Ovary (tissue), 9 donors: Measurements from ENCODE around the gene TASOR2. TPM values are rescaled to one million over a fixed set of nuclear protein-coding genes. Genes with fewer than 3 reads are reported as not detected.

Source experiments
- DNase-seq, 5 donors: peaks; one replicate each; pipeline ENCODE4 v3.0.0-alpha.2; 2019 to 2020
- H3K27ac ChIP-seq, 2 donors: fragments of 200-600 bp; one replicate each; pipeline versions ENCODE4 v1.5.1 to v1.8.0; 2019 to 2022
- H3K27me3 ChIP-seq: fragments of 200-600 bp; one replicate; pipeline ENCODE4 v1.8.0; 2022
- H3K36me3 ChIP-seq: fragments of 200-600 bp; sonication (generic); one replicate; pipeline ENCODE4 v1.5.1; 2019
- H3K4me1 ChIP-seq: one replicate; pipeline ENCODE4 v1.8.1; 2013; ENCODE audit warnings: mild to moderate bottlenecking, moderate library complexity; ENCODE audit not compliant: insufficient read depth
- H3K4me3 ChIP-seq: fragments of 200-600 bp; sonication (generic); one replicate; pipeline ENCODE4 v1.5.1; 2017
- H3K9me3 ChIP-seq, 2 donors: fragments of 200-600 bp in 1 of 2; sonication (generic) in 1 of 2; one replicate each; pipeline versions ENCODE4 v1.5.1 to v1.8.1; 2013 to 2019; ENCODE audit warnings: mild to moderate bottlenecking in 1 of 2, moderate library complexity in 1 of 2
- EP300 ChIP-seq: sonication (generic); formaldehyde crosslinking; IDR thresholded peaks from one replicate; pipeline ENCODE4 v1.6.1; 2017; ENCODE audit warnings: antibody characterized with exemption
- POLR2A ChIP-seq: fragments of 450-650 bp; IDR thresholded peaks from one replicate; pipeline ENCODE4 v1.6.1; 2017; ENCODE audit warnings: antibody characterized with exemption, mild to moderate bottlenecking, moderate library complexity
- WGBS, 3 donors: extraction: QIAGEN DNeasy Blood & Tissue Kit in 1 of 3; methylation state at CpG; one replicate each; pipeline versions ENCODE4 v1.1.5 to v1.1.7; 2013 to 2017; 5-methylcytosine and 5-hydroxymethylcytosine counted together
- intact Hi-C, 4 donors: fragments of 100-400 bp; cut with DNase I; formaldehyde crosslinking; loops; one replicate each; pipeline versions ENCODE4 v1.11.0 to v1.15.1; 2022 to 2023
- polyA plus RNA-seq, 2 donors: library from polyadenylated mRNA; stranded (reverse); fragments of 200-250 nt in 1 of 2; fragments of 350-450 nt in 1 of 2; fragmentation: Illumina TruSeq in 1 of 2; extraction: RNeasy Lipid Tissue Mini Kit (QIAGEN cat#74804) in 1 of 2; gene quantifications; one replicate each; pipeline ENCODE4 v1.2.3, GENCODE V29; 2013 to 2014
- total RNA-seq, 7 donors: library from RNA; depleted of rRNA in 2 of 7; stranded (reverse); fragments of >200 nt in 2 of 7; fragmentation: NEBNext Ultra II Directional in 3 of 7; extraction: Animal tissue kit (Norgen Biotek cat#: 25700) in 3 of 7; gene quantifications; one replicate each; pipeline versions ENCODE4 v1.1.0 to v1.2.4, GENCODE V29; 2016 to 2023
- TF ChIP-seq, protein P1 (sequence below), 3 donors: fragments of 450-650 bp in 2 of 3; fragments of 200-600 bp in 1 of 3; IDR thresholded peaks; one replicate each; pipeline versions ENCODE4 v1.5.1 to v1.8.0; 2016 to 2022; ENCODE audit warnings: antibody characterized with exemption in 3 of 3, mild to moderate bottlenecking in 1 of 3
- donor health status: DM: no; HTN: no; CAD: no; lungs with moderate emphysema.
- donor health status: DM: no; HTN: no; CAD: no.
- donor health status: Bipolar disorder and iron deficiency.
- donor health status: DM: yes; HTN: yes; CAD: no.
- donor health status: DM: no; HTN: no; CAD: no.
- donor health status: DM: yes; HTN: yes; CAD: no.

Gene TASOR2
- total and polyA plus RNA-seq, 9 donors = 9.3 to 91.2 (median 67.6) TPM

DNA sequence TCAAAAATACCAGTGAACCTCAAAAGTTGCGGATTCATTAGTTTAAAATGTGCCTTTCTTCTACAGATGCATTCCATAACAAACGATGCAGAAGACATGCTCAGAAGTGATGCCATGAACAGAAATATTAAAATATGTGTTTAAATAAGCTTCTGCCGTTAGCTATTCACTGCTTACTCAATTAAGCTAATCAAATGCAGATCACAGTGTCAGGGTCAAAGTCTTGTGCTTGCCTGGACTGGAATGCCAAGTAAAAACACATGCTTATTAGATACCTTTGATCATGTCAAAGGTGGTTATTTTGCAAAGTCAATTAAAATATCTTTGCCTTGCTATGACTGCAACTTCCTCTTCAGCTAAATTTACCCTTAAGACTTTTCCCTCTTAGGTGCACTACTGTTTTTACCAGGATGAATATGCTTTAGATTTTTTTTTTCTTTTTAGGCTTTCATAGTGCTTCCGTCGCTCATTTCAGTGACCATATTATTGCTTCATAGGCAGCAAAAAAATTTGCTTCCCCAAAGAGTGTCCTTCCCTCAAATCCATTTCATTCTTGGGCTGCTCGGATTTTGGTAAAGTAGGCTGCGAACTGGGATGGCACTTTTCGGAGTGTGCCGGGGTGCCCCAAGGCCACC, 19.1 kb upstream of the TASOR2 start:
- TF ChIP-seq EP300 (no peak), POLR2A (no peak)
- TF ChIP-seq, protein P1, sequence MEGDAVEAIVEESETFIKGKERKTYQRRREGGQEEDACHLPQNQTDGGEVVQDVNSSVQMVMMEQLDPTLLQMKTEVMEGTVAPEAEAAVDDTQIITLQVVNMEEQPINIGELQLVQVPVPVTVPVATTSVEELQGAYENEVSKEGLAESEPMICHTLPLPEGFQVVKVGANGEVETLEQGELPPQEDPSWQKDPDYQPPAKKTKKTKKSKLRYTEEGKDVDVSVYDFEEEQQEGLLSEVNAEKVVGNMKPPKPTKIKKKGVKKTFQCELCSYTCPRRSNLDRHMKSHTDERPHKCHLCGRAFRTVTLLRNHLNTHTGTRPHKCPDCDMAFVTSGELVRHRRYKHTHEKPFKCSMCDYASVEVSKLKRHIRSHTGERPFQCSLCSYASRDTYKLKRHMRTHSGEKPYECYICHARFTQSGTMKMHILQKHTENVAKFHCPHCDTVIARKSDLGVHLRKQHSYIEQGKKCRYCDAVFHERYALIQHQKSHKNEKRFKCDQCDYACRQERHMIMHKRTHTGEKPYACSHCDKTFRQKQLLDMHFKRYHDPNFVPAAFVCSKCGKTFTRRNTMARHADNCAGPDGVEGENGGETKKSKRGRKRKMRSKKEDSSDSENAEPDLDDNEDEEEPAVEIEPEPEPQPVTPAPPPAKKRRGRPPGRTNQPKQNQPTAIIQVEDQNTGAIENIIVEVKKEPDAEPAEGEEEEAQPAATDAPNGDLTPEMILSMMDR (IDR thresholded peaks at IDR 0.05) = no peak
- Histone ChIP-seq H3K4me3 (peak overlapping the region; percentile 85), H3K36me3 (no peaks in the 10 kb centered on the region), H3K27ac (peak overlapping the region; percentile 50 to 90), H3K9me3 (no peaks in the 10 kb centered on the region), H3K27me3 (no peaks in the 10 kb centered on the region), H3K4me1 (peaks cover 17% of the 10 kb centered on the region)
- no peak for DNase-seq
- WGBS, 3 donors = 11 to 15% (median 15%) methylated on average over 9 of the region's 9 CpGs
- intact Hi-C loops = loop anchor here in 1 of 4 donors (2.0 kb wide), 1 partner anchor 27 kb away; no protein-coding TSS in a partner anchor

DNA sequence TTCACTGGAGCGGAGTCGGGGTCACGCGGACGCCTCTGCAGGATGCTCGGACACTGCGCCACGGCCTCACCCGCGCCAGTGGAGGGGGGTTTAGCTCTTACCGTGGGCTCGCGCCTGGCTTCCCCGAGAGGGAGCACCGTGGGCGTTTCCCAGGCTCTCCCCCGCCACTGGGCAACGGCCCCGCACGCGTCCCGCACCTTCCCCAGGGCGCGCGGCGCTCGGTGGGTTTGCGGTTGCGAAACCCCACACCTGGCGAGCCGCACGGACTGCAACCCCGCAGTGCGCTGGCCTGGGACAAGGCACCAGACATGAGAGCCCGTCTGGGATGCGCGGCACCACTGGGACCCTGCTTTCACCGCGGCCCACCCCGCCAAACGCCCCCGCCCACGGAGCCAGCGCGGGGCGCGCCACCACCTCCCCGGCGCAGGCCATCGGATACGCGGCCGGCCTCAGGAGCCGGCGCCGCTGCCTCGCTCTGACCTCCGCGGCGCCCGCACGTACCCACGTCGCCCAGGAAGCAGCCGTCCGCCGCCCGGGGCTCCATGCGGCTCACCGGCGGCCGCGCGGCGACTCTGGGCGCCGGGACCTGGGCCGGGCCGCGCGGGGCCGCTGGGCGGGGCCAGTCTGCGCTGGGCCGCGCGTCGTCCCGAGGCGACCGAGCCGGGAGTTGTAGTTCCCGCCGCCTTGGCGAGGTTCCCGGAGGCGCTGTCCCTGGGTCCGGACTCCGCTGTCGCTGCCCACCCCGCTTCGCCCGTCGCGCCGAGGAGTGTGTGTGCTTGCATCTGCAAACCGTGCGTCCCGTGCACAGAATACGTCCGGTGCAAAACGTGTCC, 18.4 kb upstream of the TASOR2 start, which contains the start of gene ASB13:
ASB13 (minus strand) TSS at position 588 of the 833 bp plus-strand sequence; CDS start at position 544, 44 bp downstream.
- DNase-seq = peak; percentile 65 to 82 (median 76)
- TF ChIP-seq EP300 (no peak), POLR2A (peak; percentile 48)
- TF ChIP-seq, protein P1 (IDR thresholded peaks at IDR 0.05) = no peak
- Histone ChIP-seq H3K27ac (peak within 1 kb of the TSS; percentile 50 to 90), H3K36me3 (no peaks in the 10 kb centered on the region), H3K27me3 (no peaks in the 10 kb centered on the region), H3K9me3 (no peaks in the 10 kb centered on the region), H3K4me3 (peak within 1 kb of the TSS; percentile 85), H3K4me1 (peaks cover 10% of the 10 kb centered on the region)
- WGBS, 3 donors = 0 to 1% (median 1%) methylated on average over 57 to 112 of the region's 112 CpGs
- intact Hi-C loops = no loop called here

DNA sequence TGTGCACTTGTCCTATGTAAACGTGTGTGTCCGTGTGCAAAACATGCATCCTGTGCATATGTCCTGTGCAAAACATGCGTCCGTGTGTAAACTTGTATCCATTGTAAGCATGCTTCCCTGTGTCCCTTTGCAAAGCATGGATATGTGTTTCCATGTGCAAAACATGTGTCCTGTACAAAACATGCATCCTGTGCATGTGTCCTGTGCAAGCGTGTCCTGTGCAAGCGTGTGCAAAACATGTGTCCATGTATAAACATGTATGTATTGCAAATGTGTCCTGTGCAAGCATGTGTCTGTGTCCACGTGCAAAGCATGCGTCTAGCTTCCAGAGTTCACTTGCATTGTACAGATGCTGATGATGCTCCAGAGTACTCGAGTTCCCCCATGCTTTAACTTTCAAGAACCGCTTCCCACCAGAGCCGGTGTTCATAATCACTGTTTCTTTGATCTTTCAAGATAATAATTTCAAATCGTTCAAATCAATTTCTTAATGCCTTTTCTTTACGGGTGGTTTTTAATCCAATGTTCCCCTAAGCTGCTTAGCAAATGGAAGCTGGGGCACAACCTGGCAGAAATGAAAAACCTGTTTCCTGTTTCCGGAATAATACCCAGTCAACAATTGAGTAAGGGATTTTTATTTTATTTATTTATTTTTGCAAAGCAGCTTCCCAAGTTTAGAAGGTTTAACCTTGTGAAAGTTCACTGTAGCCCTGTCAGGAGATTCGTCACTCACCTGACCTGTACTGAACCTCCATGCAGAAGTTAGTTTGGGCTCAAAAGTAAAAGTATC, 17.6 kb upstream of the TASOR2 start:
- H3K27ac ChIP-seq = no peak overlapping the region
- no peaks in the 10 kb centered on the region for H3K9me3 ChIP-seq
- H3K36me3 ChIP-seq = no peaks in the 10 kb centered on the region
- intact Hi-C loops = no loop called here
- DNase-seq = no peak
- peak overlapping the region; percentile 85 for H3K4me3 ChIP-seq
- WGBS, 3 donors = 25 to 35% (median 32%) methylated on average over 15 of the region's 15 CpGs
- H3K27me3 ChIP-seq = no peaks in the 10 kb centered on the region
- no peak for TF ChIP-seq EP300
- TF ChIP-seq, protein P1 (IDR thresholded peaks at IDR 0.05) = no peak
- TF ChIP-seq POLR2A = no peak
- peaks cover 10% of the 10 kb centered on the region for H3K4me1 ChIP-seq

DNA sequence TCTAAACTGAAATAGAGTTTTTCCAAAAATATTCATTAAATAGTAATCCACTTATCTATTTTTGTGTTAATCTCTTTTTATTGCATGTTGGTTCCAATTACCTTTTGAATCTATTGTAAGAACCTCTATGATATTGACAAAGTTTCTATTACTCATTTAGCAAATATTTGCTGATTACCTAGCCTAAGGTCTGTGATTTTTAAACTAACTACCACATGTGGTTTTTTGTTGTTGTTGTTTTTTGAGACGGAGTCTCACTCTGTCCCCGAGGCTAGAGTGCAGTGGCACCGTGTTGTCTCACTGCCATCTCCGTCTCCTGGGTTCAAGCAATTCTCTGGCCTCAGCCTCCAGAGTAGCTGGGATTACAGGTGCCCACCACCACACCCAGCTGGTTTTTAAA, 16.2 kb upstream of the TASOR2 start:
- no peaks in the 10 kb centered on the region for H3K36me3 ChIP-seq
- intact Hi-C loops = no loop called here
- WGBS, 3 donors = 80 to 94% (median 88%) methylated on average over 4 of the region's 4 CpGs
- H3K27me3 ChIP-seq = no peaks in the 10 kb centered on the region
- H3K9me3 ChIP-seq = no peaks in the 10 kb centered on the region
- H3K4me1 ChIP-seq = peaks cover 6% of the 10 kb centered on the region
- TF ChIP-seq POLR2A (no peak), EP300 (no peak)
- TF ChIP-seq, protein P1 (IDR thresholded peaks at IDR 0.05) = no peak
- H3K27ac ChIP-seq = no peak overlapping the region
- no peak for DNase-seq
- no peak overlapping the region for H3K4me3 ChIP-seq
